ENCODE measurements around the gene SNX8.

- TF ChIP-seq POLR2A (IDR thresholded peaks at IDR 0.05; ENCODE audit: control extremely low read depth in 1 of 2, low read depth in 2 of 2, low read length in 2 of 2) (no peak), TAF7 (optimal IDR thresholded peaks at IDR 0.05; ENCODE audit: borderline replicate concordance, low read depth, low read length) (no peak), CEBPB (IDR thresholded peaks at IDR 0.05; ENCODE audit: low read depth, low read length) (no peak), GABPA (IDR thresholded peaks at IDR 0.05; ENCODE audit: borderline replicate concordance, insufficient read depth, low read length) (no peak), POLR2AphosphoS5 (IDR thresholded peaks at IDR 0.05; ENCODE audit: low read depth, low read length) (no peak), MAFK (IDR thresholded peaks at IDR 0.05; ENCODE audit: low read depth, low read length) (no peak), EZH2 (IDR thresholded peaks at IDR 0.05; ENCODE audit: low read depth, low read length, severe bottlenecking) (no peak), YY1 (IDR thresholded peaks at IDR 0.05; ENCODE audit: low read depth, low read length) (no peak), TAF1 (IDR thresholded peaks at IDR 0.05; ENCODE audit: low read depth, low read length) (no peak), SUZ12 (IDR thresholded peaks at IDR 0.05; ENCODE audit: low read length) (no peak), EP300 (IDR thresholded peaks at IDR 0.05; ENCODE audit: borderline replicate concordance in 1 of 2, low read depth in 2 of 2, low read length in 2 of 2) (no peak), KDM1A (IDR thresholded peaks at IDR 0.05; ENCODE audit: borderline replicate concordance, low read length) (no peak)
- TF ChIP-seq, protein P1, sequence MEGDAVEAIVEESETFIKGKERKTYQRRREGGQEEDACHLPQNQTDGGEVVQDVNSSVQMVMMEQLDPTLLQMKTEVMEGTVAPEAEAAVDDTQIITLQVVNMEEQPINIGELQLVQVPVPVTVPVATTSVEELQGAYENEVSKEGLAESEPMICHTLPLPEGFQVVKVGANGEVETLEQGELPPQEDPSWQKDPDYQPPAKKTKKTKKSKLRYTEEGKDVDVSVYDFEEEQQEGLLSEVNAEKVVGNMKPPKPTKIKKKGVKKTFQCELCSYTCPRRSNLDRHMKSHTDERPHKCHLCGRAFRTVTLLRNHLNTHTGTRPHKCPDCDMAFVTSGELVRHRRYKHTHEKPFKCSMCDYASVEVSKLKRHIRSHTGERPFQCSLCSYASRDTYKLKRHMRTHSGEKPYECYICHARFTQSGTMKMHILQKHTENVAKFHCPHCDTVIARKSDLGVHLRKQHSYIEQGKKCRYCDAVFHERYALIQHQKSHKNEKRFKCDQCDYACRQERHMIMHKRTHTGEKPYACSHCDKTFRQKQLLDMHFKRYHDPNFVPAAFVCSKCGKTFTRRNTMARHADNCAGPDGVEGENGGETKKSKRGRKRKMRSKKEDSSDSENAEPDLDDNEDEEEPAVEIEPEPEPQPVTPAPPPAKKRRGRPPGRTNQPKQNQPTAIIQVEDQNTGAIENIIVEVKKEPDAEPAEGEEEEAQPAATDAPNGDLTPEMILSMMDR (IDR thresholded peaks at IDR 0.05; ENCODE audit: control extremely low read depth in 1 of 3, insufficient read depth in 1 of 3, low read depth in 1 of 3, low read length in 3 of 3): no peak
Observed at GRCh38 chr7:2353113-2353935, 39.1 kb upstream of the SNX8 start.
